ENCODE data around the gene DHH.

The DHH gene

GRCh38 chr12:49050507-49051372, 43.9 kb downstream of the DHH start:
- H3K27ac ChIP-seq: no peak overlapping the region
- no peak for TF ChIP-seq ZFX (IDR thresholded peaks at IDR 0.05)
- TF ChIP-seq, protein P1, sequence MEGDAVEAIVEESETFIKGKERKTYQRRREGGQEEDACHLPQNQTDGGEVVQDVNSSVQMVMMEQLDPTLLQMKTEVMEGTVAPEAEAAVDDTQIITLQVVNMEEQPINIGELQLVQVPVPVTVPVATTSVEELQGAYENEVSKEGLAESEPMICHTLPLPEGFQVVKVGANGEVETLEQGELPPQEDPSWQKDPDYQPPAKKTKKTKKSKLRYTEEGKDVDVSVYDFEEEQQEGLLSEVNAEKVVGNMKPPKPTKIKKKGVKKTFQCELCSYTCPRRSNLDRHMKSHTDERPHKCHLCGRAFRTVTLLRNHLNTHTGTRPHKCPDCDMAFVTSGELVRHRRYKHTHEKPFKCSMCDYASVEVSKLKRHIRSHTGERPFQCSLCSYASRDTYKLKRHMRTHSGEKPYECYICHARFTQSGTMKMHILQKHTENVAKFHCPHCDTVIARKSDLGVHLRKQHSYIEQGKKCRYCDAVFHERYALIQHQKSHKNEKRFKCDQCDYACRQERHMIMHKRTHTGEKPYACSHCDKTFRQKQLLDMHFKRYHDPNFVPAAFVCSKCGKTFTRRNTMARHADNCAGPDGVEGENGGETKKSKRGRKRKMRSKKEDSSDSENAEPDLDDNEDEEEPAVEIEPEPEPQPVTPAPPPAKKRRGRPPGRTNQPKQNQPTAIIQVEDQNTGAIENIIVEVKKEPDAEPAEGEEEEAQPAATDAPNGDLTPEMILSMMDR (conservative IDR thresholded peaks at IDR 0.05): no peak

DNA sequence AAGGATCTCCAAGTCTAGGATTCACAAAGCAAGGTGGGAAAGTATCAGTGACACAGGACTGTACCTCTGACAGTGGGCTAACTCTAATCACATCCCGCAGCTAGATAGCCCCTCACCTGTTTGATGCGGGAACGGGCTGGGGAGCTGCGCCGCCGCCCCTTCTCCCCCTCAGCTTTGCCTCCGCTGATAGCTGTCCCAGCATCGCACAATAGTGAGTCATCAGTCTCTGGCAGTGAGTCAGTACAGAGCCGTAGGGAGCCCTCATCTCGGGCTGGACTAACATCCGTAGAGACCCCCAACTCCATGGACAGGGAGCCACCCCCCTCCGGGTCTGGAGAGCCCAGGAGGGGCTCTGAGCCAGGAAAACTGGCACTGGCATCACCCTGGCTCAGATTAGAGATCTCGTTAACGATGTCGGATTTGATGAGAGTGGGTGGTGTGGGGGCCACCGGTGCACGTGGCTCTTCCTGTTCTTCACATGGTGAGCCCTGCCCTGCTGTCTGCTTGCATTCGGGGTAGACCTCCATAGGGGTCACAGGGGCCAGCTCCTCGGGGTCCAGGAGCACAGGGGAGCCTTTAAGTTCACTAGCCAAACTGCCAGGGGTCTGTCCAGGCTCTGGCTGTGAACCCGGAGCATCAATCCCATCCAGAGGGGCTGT, 44.9 kb downstream of the DHH start:
- H3K27ac ChIP-seq: no peak overlapping the region
- TF ChIP-seq ZFX (IDR thresholded peaks at IDR 0.05): no peak
- TF ChIP-seq, protein P1 (conservative IDR thresholded peaks at IDR 0.05): no peak

GRCh38 chr12:49048953-49049352, 45.6 kb downstream of the DHH start:
- TF ChIP-seq, protein P1 (conservative IDR thresholded peaks at IDR 0.05): no peak
- TF ChIP-seq ZFX (IDR thresholded peaks at IDR 0.05): no peak
- H3K27ac ChIP-seq: no peak overlapping the region

DNA sequence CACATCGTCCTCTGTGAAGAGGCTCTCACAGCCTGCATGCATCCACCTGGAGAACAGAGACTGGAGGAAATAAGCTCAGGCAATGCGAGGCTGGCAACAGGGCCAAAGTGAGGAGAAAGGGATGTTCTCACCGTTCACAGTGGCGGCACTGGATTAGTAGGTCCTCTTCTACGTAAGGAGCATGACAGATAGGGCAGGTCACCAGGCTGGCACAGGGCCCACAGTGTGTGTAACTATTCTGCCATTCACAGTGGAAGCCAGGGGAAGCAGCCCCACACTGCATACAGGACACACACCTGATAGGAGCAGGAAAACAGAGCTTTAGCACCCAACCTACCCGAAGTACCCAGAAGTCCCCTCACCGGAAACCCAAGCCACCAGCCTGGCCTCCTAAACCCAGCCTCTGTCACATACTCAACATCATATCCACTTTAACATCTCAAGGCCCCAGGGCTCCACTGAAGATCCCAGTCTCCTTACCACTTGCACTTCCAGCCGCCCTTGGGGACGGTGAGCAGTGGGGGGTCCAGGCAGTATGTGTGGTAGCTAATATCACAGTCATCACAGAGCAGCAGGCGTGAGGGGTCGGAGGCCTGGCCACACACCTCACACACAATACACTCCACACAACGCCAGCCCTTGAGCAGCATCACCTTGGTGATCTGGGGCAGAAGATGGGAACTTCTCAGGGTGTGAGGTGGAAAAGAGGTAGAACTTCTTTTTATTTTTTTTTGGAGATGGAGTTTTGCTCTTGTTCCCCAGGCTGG, 48.3 kb downstream of the DHH start:
- TF ChIP-seq, protein P1 (conservative IDR thresholded peaks at IDR 0.05): no peak
- TF ChIP-seq ZFX (IDR thresholded peaks at IDR 0.05): no peak
- H3K27ac ChIP-seq: no peak overlapping the region

- no peak for TF ChIP-seq ZFX (IDR thresholded peaks at IDR 0.05)
- TF ChIP-seq, protein P1 (conservative IDR thresholded peaks at IDR 0.05): no peak
- H3K27ac ChIP-seq: no peak overlapping the region
Measured at GRCh38 chr12:49044660-49045059, 49.9 kb downstream of the DHH start.

DNA sequence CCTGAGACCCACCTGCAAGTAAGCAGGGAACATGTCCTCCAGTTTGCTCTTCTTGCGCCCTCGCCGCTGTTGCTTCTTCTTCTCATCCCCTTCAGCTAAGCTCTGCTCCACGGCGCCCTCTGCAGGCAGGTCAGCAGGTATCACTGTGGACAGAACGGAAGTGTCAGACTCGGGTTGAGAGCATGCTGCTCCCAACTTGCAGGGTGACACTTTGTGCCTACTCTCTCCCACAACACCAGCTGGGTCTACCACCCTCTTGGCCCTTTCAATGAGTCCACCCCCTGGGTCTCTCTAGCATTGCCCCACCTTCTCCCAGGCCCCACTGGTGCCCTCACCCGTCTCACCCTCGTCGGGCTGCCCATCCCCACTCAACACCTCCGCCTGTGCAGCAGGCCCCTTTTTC, 50.7 kb downstream of the DHH start:
- no peak overlapping the region for H3K27ac ChIP-seq
- no peak for TF ChIP-seq ZFX (IDR thresholded peaks at IDR 0.05)
- TF ChIP-seq, protein P1 (conservative IDR thresholded peaks at IDR 0.05): peak; percentile 80
